HAP-1 (cell line): ENCODE results near the gene TNXB.
A peak's percentile ranks its signal among the peaks of the same experiment; 100 is the strongest.
"Not testable (repeated sequence)": the region's sequence is repeated elsewhere in the genome, so short reads cannot be mapped to it uniquely, and the experiment has no call there.

Experiments
- DNase-seq, 2 experiments: peaks; one replicate each; pipeline ENCODE4 v3.0.0-alpha.2; 2016 to 2020; ENCODE audit warnings: low spot score in 2 of 2
- H3K27me3 ChIP-seq: fragments of 250-450 bp; sonication (Bioruptor Pico); 2 replicates; pipeline ENCODE4 v1.5.1; 2020; ENCODE audit warnings: low read depth, mild to moderate bottlenecking, moderate library complexity
- H3K36me3 ChIP-seq: fragments of 250-450 bp; sonication (Bioruptor Pico); replicated peaks from 2 replicates; pipeline ENCODE4 v1.5.1; 2020; ENCODE audit warnings: mild to moderate bottlenecking
- H3K4me1 ChIP-seq: fragments of 250-450 bp; sonication (Bioruptor Pico); 2 replicates; pipeline ENCODE4 v1.5.1; 2020; ENCODE audit warnings: mild to moderate bottlenecking
- H3K4me3 ChIP-seq: fragments of 250-450 bp; sonication (Bioruptor Pico); 2 replicates; pipeline ENCODE4 v1.5.1; 2020; ENCODE audit warnings: mild to moderate bottlenecking, moderate library complexity
- H3K9me3 ChIP-seq: fragments of 250-450 bp; sonication (Bioruptor Pico); 2 replicates; pipeline ENCODE4 v1.5.1; 2020; ENCODE audit warnings: mild to moderate bottlenecking, moderate library complexity
- in situ Hi-C: fragments of 300-500 bp; cut with MboI; formaldehyde crosslinking; loops from 3 replicates; pipeline ENCODE4 v1.14.3; 2020; ENCODE audit warnings: low sequenced_read_pairs, inconsistent platforms, mixed read lengths

TNXB gene

DNA sequence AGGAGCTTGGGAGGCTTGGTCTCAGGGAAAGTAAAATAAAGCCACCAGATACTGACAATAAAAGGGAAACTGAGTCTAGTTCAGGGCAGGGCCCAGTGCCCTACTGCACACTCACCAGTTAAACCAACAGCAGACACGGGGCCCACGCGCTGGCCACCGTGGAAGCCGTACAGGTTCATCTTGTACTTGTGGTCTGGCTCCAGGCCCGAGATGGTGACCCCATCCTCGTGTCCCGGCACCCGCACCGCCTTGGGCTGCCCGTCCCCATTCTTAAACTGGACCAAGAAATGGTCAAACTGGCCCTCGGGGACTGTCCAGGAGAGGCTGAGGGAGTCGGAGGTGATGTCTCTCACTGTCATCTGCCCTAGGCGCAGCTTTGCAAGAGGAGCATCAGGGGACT lies 44.4 kb downstream of the TNXB start:
- Histone ChIP-seq H3K9me3 (no peaks in the 10 kb centered on the region), H3K36me3 (no peaks in the 10 kb centered on the region), H3K4me3 (no peak overlapping the region), H3K27me3 (no peaks in the 10 kb centered on the region; the same call in 1 of the 2 replicates), H3K4me1 (no peaks in the 10 kb centered on the region)
- in situ Hi-C loops: no loop called here
- no peak for DNase-seq

GRCh38 chr6:32060966-32061655 lies 48.0 kb downstream of the TNXB start:
- Histone ChIP-seq H3K4me3 (no peak overlapping the region), H3K4me1 (no peaks in the 10 kb centered on the region), H3K36me3 (no peaks in the 10 kb centered on the region), H3K27me3 (peaks cover 3% of the 10 kb centered on the region; the same call in 1 of the 2 replicates), H3K9me3 (no peaks in the 10 kb centered on the region)
- in situ Hi-C loops: no loop called here
- no peak for DNase-seq

DNA sequence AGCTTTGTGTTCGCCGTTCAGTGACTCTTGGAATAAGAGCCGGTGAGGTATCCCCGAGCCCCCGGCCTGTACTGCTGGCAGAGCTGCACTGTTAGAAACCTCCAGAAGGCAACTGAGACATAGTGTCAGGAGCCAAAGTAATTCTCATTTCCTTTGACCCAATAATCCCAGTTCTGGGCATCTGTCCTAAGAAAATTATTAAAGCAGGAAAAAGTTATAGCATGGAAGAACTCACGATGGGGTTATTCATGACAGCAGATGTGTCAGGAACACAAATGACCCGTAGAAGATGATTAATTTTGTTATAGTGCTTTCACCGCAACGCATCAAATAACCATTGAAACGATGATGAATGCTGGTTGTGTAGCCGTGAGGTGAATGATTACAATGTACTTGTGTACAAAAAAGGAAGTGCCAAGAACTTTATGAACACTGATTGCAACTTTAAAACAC lies 50.6 kb downstream of the TNXB start:
- DNase-seq: no peak
- Histone ChIP-seq H3K36me3 (no peaks in the 10 kb centered on the region), H3K27me3 (peaks cover 3% of the 10 kb centered on the region; the same call in 1 of the 2 replicates), H3K4me1 (no peaks in the 10 kb centered on the region), H3K4me3 (no peak overlapping the region), H3K9me3 (no peaks in the 10 kb centered on the region)
- in situ Hi-C loops: no loop called here

- Histone ChIP-seq H3K4me1 (no peaks in the 10 kb centered on the region), H3K27me3 (peaks cover 3% of the 10 kb centered on the region; the same call in 1 of the 2 replicates), H3K36me3 (no peaks in the 10 kb centered on the region), H3K4me3 (no peak overlapping the region), H3K9me3 (no peaks in the 10 kb centered on the region)
- no peak for DNase-seq
- in situ Hi-C loops: no loop called here
These were observed 51.2 kb downstream of the TNXB start for GRCh38 chr6:32057966-32058365.

- in situ Hi-C loops: no loop called here
- H3K4me1 ChIP-seq: no peaks in the 10 kb centered on the region
- H3K4me3 ChIP-seq: no peak overlapping the region
- no peaks in the 10 kb centered on the region for H3K9me3 ChIP-seq
- DNase-seq: no peak
- H3K27me3 ChIP-seq: peaks cover 3% of the 10 kb centered on the region; the same call in 1 of the 2 replicates
- H3K36me3 ChIP-seq: no peaks in the 10 kb centered on the region
These were observed 52.9 kb downstream of the TNXB start for GRCh38 chr6:32056254-32056653.

DNA sequence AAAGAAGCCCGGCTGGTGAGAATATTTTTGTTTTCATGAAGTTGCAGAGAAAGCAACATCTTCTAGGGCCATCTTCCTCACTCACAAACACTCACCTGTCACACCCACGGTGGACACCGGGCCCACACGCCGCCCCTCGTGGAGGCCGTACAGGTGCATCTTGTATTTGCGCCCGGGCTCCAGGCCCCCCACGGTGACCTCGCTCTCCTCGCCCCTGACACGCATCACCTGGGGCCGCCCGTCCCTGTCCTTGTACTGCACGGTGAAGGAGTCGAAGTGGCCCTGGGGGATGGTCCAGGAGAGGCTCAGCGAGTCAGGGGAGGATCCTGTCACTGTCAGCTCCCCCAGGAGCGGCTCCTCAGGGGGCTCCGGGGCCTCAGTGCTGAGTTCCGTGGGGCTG lies 53.4 kb downstream of the TNXB start:
- H3K36me3 ChIP-seq, H3K4me3 ChIP-seq, H3K9me3 ChIP-seq, H3K4me1 ChIP-seq, in situ Hi-C loops, DNase-seq, H3K27me3 ChIP-seq: not testable (repeated sequence)

- H3K36me3 ChIP-seq, DNase-seq, H3K4me3 ChIP-seq, in situ Hi-C loops, H3K9me3 ChIP-seq, H3K27me3 ChIP-seq, H3K4me1 ChIP-seq: not testable (repeated sequence)
These were observed 55.8 kb downstream of the TNXB start for GRCh38 chr6:32053314-32053713.

GRCh38 chr6:32052626-32053025 lies 56.5 kb downstream of the TNXB start:
- H3K9me3 ChIP-seq, H3K36me3 ChIP-seq, H3K27me3 ChIP-seq, in situ Hi-C loops, DNase-seq, H3K4me1 ChIP-seq, H3K4me3 ChIP-seq: not testable (repeated sequence)

DNA sequence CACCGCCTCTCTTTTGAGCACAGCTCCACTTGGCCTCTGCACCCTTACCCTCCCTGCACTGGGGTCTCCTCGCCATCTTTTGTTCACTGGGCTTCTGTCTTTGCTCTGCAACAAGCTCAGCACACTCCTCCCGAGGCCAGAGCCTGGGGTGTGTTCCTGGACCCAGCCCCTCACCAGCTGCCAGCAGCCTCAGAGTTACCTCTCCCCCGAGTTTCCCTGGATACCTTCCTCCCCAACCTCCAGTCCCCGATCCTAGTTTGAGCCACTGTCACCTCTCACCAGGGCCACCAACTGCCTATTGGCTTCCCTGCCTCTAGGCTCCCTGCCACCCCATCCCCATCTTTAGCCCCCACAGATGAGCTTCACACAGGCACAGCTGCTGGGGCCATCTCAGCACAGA lies 58.6 kb downstream of the TNXB start:
- no peaks in the 10 kb centered on the region for H3K9me3 ChIP-seq
- H3K27me3 ChIP-seq: no peaks in the 10 kb centered on the region
- no peaks in the 10 kb centered on the region for H3K36me3 ChIP-seq
- DNase-seq: no peak
- in situ Hi-C loops: no loop called here
- no peak overlapping the region for H3K4me3 ChIP-seq
- H3K4me1 ChIP-seq: no peaks in the 10 kb centered on the region

GRCh38 chr6:32049736-32050135 lies 59.4 kb downstream of the TNXB start:
- H3K27me3 ChIP-seq, DNase-seq, H3K36me3 ChIP-seq, H3K9me3 ChIP-seq, in situ Hi-C loops, H3K4me1 ChIP-seq, H3K4me3 ChIP-seq: not testable (repeated sequence)

DNA sequence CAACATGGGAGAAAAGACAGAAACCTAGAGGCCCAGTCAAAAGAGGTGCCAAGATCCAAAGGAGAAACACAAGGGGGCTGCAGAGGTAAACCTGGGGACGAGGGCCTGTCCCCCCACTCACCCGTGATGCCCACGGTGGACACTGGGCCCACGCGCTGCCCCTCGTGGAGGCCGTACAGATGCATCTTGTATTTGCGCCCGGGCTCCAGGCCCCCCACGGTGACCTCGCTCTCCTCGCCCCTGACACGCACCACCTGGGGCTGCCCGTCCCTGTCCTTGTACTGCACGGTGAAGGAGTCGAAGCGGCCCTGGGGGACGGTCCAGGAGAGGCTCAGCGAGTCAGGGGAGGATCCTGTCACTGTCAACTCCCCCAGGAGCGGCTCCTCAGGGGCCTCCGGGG lies 60.0 kb downstream of the TNXB start:
- H3K27me3 ChIP-seq, H3K9me3 ChIP-seq: not testable (repeated sequence)

DNA sequence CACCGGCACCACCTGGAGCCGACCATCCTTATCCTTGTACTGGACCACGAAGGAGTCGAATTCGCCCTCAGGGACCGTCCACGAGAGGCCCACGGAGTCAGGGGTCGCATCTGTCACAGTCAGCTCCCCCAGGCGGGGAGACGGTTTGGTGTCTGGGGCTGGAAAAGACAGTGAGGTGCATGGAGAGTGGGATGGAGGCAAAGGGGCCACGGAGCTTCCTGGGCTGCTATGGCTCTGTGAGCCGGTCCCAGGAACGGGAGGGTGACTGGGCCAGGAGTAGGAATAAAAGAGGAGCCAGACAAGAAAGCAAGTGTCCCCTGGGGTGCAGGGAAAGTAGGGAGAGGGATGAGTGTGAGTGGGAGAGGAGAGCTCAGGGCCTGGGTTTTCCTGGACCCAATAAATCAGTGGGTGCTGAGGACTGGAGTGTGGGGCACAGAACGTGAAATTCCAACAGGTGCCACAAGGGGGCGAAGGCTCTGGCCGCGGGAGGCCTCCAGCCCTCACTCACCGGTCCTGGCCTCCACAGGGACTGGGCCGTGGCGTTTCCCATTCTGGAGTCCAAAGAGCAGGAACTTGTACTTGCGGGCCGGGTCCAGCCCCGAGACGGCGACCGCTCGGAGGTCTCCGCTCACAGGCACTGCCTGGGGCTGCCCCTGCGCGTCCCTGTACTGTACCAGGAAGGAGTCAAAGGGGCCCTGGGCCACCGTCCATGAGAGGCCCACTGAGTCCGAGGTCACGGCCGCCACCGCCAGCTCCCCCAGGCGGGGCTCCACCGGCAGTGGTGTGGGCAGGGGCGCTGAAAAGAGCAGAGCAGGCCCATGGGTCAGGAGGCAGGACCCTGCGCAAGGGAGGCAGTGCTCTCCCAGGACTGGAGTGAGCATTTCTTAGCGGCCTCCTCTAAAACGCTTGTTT lies 61.0 kb downstream of the TNXB start:
- Histone ChIP-seq H3K4me1 (no peaks in the 10 kb centered on the region), H3K9me3 (no peaks in the 10 kb centered on the region), H3K4me3 (no peak overlapping the region), H3K27me3 (no peaks in the 10 kb centered on the region), H3K36me3 (no peaks in the 10 kb centered on the region)
- DNase-seq: peak; percentile 54 to 88
- in situ Hi-C loops: no loop called here

More for the DNA sequence above, 60.0 kb downstream of the TNXB start:
- in situ Hi-C loops, DNase-seq, H3K36me3 ChIP-seq, H3K4me1 ChIP-seq, H3K4me3 ChIP-seq: not testable (repeated sequence)

GRCh38 chr6:32047539-32047854 lies 61.6 kb downstream of the TNXB start:
- in situ Hi-C loops: no loop called here
- no peak for DNase-seq
- H3K4me1 ChIP-seq: no peaks in the 10 kb centered on the region
- no peaks in the 10 kb centered on the region for H3K9me3 ChIP-seq
- H3K4me3 ChIP-seq: no peak overlapping the region
- no peaks in the 10 kb centered on the region for H3K36me3 ChIP-seq
- no peaks in the 10 kb centered on the region for H3K27me3 ChIP-seq

- DNase-seq: no peak
- Histone ChIP-seq H3K4me1 (no peaks in the 10 kb centered on the region), H3K36me3 (no peaks in the 10 kb centered on the region), H3K9me3 (no peaks in the 10 kb centered on the region), H3K27me3 (no peaks in the 10 kb centered on the region), H3K4me3 (no peak overlapping the region)
- in situ Hi-C loops: no loop called here
These were observed 62.1 kb downstream of the TNXB start for GRCh38 chr6:32047084-32047478.
